ENCODE data around the gene CMSS1. TPM values are rescaled to one million over a fixed set of nuclear protein-coding genes. Genes with fewer than 3 reads are reported as not detected.

The CMSS1 gene
- total RNA-seq, 4 donors from 2014 or later, result 23.2 to 89.5 (median 67.6) TPM

GRCh38 chr3:100149713-100150415 lies 332.2 kb downstream of the CMSS1 start:
- no peak overlapping the region for H3K4me3 ChIP-seq
- in situ Hi-C loops (cut with MboI; ENCODE audit: low sequenced_read_pairs in 4 of 4) (no loop called here), intact Hi-C loops (cut with DNase I; ENCODE audit: low total_unique reads) (loop anchor here (5.0 kb wide), 1 partner anchor 102 kb away; no protein-coding TSS in a partner anchor)
- peaks cover 20 to 25% of the 10 kb centered on the region in 2 donors for H3K4me1 ChIP-seq
- TF ChIP-seq CTCF (IDR thresholded peaks at IDR 0.05 in 4 of 5, conservative IDR thresholded peaks at IDR 0.05 in 1 of 5), result no peak
- TF ChIP-seq POLR2A (IDR thresholded peaks at IDR 0.05), result no peak
- H3K9me3 ChIP-seq, result no peaks in the 10 kb centered on the region
- ATAC-seq (no peak), DNase-seq (peak in 1 of 2 donors; percentile 46)
- H3K27ac ChIP-seq, result peak overlapping the region; percentile 26 to 63 (median 52)
- H3K36me3 ChIP-seq, result no peaks in the 10 kb centered on the region
- no peaks in the 10 kb centered on the region for H3K27me3 ChIP-seq

GRCh38 chr3:100150473-100150872 lies 332.8 kb downstream of the CMSS1 start:
- no peaks in the 10 kb centered on the region for H3K36me3 ChIP-seq
- H3K27ac ChIP-seq, result peak overlapping the region; percentile 63 to 76 (median 65)
- peaks cover 0 to 2% (median 0%) of the 10 kb centered on the region in 3 donors for H3K9me3 ChIP-seq
- no peak for TF ChIP-seq CTCF (IDR thresholded peaks at IDR 0.05 in 4 of 5, conservative IDR thresholded peaks at IDR 0.05 in 1 of 5)
- no peak for TF ChIP-seq POLR2A (IDR thresholded peaks at IDR 0.05)
- in situ Hi-C loops (cut with MboI; ENCODE audit: low sequenced_read_pairs in 4 of 4), result no loop called here
- ATAC-seq (peak; percentile 55 to 68), DNase-seq (no peak)
- intact Hi-C loops (cut with DNase I; ENCODE audit: low total_unique reads), result loop anchor here (5.0 kb wide), 1 partner anchor 102 kb away; no protein-coding TSS in a partner anchor
- H3K4me1 ChIP-seq, result peaks cover 20 to 25% of the 10 kb centered on the region in 2 donors
- H3K27me3 ChIP-seq, result no peaks in the 10 kb centered on the region
- H3K4me3 ChIP-seq, result no peak overlapping the region

GRCh38 chr3:100151024-100151707 lies 333.5 kb downstream of the CMSS1 start:
- Histone ChIP-seq H3K27ac (peak overlapping the region; percentile 63 to 76 (median 65)), H3K36me3 (no peaks in the 10 kb centered on the region), H3K9me3 (peaks cover 0 to 2% (median 0%) of the 10 kb centered on the region in 3 donors), H3K4me3 (no peak overlapping the region), H3K27me3 (no peaks in the 10 kb centered on the region), H3K4me1 (peaks cover 20 to 25% of the 10 kb centered on the region in 2 donors)
- DNase-seq, result peak; percentile 60 to 70
- in situ Hi-C loops (cut with MboI; ENCODE audit: low sequenced_read_pairs in 4 of 4) (no loop called here), intact Hi-C loops (cut with DNase I; ENCODE audit: low total_unique reads) (loop anchor here (5.0 kb wide), 1 partner anchor 101 kb away; no protein-coding TSS in a partner anchor)
- peak; percentile 85 to 90 for ATAC-seq
- TF ChIP-seq POLR2A (IDR thresholded peaks at IDR 0.05) (no peak), CTCF (IDR thresholded peaks at IDR 0.05 in 4 of 5, conservative IDR thresholded peaks at IDR 0.05 in 1 of 5) (no peak)

GRCh38 chr3:100154171-100154570 lies 336.5 kb downstream of the CMSS1 start:
- intact Hi-C loops (cut with DNase I; ENCODE audit: low total_unique reads), result loop anchor here (5.0 kb wide), 1 partner anchor 98 kb away; no protein-coding TSS in a partner anchor
- Histone ChIP-seq H3K27ac (peak overlapping the region in 2 of 4 donors; percentile 5 to 11), H3K4me1 (peaks cover 42 to 45% of the 10 kb centered on the region in 2 donors), H3K27me3 (no peaks in the 10 kb centered on the region), H3K4me3 (no peak overlapping the region), H3K9me3 (peaks cover 0 to 2% (median 0%) of the 10 kb centered on the region in 3 donors), H3K36me3 (no peaks in the 10 kb centered on the region)
- no peak for DNase-seq
- TF ChIP-seq CTCF (IDR thresholded peaks at IDR 0.05 in 4 of 5, conservative IDR thresholded peaks at IDR 0.05 in 1 of 5), result no peak
- no peak for TF ChIP-seq POLR2A (IDR thresholded peaks at IDR 0.05)
- no peak for ATAC-seq
- in situ Hi-C loops (cut with MboI; ENCODE audit: low sequenced_read_pairs in 4 of 4), result no loop called here
